ENCODE results near the gene GCAT.

DNA sequence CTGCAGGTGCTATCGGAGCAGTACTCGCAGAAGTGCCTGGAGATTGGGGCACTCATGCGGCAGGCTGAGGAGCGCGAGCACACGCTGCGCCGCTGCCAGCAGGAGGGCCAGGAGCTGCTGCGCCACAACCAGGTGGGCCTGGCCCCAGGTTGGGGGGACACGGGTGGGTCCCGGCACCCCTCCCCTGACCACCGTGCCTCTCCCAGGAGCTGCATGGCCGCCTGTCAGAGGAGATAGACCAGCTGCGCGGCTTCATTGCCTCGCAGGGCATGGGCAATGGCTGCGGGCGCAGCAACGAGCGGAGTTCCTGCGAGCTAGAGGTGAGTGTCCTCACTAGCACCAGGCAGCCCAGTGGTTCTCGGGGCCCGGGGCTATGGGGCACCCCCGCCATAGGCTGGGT is 38.7 kb upstream of the GCAT start:
- TF ChIP-seq POLR2A (IDR thresholded peaks at IDR 0.05) = no peak
- TF ChIP-seq, protein P1, sequence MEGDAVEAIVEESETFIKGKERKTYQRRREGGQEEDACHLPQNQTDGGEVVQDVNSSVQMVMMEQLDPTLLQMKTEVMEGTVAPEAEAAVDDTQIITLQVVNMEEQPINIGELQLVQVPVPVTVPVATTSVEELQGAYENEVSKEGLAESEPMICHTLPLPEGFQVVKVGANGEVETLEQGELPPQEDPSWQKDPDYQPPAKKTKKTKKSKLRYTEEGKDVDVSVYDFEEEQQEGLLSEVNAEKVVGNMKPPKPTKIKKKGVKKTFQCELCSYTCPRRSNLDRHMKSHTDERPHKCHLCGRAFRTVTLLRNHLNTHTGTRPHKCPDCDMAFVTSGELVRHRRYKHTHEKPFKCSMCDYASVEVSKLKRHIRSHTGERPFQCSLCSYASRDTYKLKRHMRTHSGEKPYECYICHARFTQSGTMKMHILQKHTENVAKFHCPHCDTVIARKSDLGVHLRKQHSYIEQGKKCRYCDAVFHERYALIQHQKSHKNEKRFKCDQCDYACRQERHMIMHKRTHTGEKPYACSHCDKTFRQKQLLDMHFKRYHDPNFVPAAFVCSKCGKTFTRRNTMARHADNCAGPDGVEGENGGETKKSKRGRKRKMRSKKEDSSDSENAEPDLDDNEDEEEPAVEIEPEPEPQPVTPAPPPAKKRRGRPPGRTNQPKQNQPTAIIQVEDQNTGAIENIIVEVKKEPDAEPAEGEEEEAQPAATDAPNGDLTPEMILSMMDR (IDR thresholded peaks at IDR 0.05) = no peak

All from testis (tissue), 2 donors.